ENCODE results near the gene CANT1. TPM values are rescaled to one million over a fixed set of nuclear protein-coding genes. Genes with fewer than 3 reads are reported as not detected.

CANT1 gene
- total and polyA plus RNA-seq, 2 of the 13 experiments (the other 11 are each of a cell fraction or from before 2014, with no cell fraction given), result 34.1 to 42.1 TPM

DNA sequence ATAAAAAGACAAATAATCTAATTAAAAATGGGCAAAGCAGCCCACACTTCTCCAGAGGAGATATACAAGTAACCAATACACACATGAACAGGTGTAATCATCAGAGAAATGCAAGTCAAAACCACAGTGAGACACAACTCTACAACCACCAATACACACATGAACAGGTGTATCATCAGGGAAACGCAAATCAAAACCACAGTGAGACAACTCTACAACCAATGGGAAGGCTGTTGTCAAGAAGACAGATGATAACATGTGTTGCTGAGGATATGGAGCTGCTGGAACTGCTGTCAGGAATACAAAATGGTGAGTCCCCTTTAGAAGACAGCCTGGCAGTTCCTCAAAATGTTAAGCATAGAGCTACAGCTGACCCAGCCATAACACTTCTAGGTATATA is 42.6 kb upstream of the CANT1 start:
- Histone ChIP-seq H3K27me3 (ENCODE audit: control insufficient read depth in 1 of 2, insufficient read depth in 2 of 2, low read length in 2 of 2) (peaks cover 12 to 47% of the 10 kb centered on the region in 2 experiments), H3K79me2 (ENCODE audit: insufficient read depth, low read length) (no peaks in the 10 kb centered on the region), H2AFZ (ENCODE audit: low read length) (no peak overlapping the region), H3K9ac (ENCODE audit: insufficient read depth, low read depth, low read length) (no peak overlapping the region), H3K4me1 (ENCODE audit: insufficient read depth, low read length) (peaks cover 13% of the 10 kb centered on the region), H3K27ac (ENCODE audit: extremely low read length, insufficient read depth, low read length) (no peak overlapping the region), H4K20me1 (ENCODE audit: insufficient read depth, low read length) (no peaks in the 10 kb centered on the region; the same call in 1 of the 2 replicates), H3K4me2 (ENCODE audit: low read depth, low read length) (no peak overlapping the region), H3K9me3 (ENCODE audit: low read length) (peaks cover 16% of the 10 kb centered on the region), H3K36me3 (replicated peaks in 1 of 2; ENCODE audit: control insufficient read depth in 1 of 2, insufficient read depth in 2 of 2, low read length in 2 of 2) (no peaks in the 10 kb centered on the region), H3K4me3 (replicated peaks in 1 of 3; ENCODE audit: insufficient read depth in 1 of 3, low read depth in 2 of 3, low read length in 3 of 3) (no peak overlapping the region)
- no TSS peak for BruUV-seq (replicated peaks)
- ChIA-PET CTCF (ENCODE audit: low intra/inter-chr PET ratio, low total read pairs) (no interaction called here), POLR2A (no interaction called here)
- in situ Hi-C loops (cut with HindIII; ENCODE audit: extremely low pct_ligation_motif_present, low pct_unique_long_range_greater_than_20kb) (no loop called here), intact Hi-C loops (cut with micrococcal nuclease; ENCODE audit: unreplicated experiment) (no loop called here)
- FAIRE-seq (no peak), ATAC-seq (no peak), DNase-seq (ENCODE audit: low spot score) (no peak)
- WGBS (ENCODE audit: low lambda C conversion rate), result 0% methylated on average over 1 of the region's 1 CpG
- TF ChIP-seq, protein P1, sequence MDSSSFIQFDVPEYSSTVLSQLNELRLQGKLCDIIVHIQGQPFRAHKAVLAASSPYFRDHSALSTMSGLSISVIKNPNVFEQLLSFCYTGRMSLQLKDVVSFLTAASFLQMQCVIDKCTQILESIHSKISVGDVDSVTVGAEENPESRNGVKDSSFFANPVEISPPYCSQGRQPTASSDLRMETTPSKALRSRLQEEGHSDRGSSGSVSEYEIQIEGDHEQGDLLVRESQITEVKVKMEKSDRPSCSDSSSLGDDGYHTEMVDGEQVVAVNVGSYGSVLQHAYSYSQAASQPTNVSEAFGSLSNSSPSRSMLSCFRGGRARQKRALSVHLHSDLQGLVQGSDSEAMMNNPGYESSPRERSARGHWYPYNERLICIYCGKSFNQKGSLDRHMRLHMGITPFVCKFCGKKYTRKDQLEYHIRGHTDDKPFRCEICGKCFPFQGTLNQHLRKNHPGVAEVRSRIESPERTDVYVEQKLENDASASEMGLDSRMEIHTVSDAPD (CRISPR knock-in tag; IDR thresholded peaks at IDR 0.05), result no peak
- TF ChIP-seq, protein P2, sequence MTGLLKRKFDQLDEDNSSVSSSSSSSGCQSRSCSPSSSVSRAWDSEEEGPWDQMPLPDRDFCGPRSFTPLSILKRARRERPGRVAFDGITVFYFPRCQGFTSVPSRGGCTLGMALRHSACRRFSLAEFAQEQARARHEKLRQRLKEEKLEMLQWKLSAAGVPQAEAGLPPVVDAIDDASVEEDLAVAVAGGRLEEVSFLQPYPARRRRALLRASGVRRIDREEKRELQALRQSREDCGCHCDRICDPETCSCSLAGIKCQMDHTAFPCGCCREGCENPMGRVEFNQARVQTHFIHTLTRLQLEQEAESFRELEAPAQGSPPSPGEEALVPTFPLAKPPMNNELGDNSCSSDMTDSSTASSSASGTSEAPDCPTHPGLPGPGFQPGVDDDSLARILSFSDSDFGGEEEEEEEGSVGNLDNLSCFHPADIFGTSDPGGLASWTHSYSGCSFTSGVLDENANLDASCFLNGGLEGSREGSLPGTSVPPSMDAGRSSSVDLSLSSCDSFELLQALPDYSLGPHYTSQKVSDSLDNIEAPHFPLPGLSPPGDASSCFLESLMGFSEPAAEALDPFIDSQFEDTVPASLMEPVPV (CRISPR knock-in tag; IDR thresholded peaks at IDR 0.05), result no peak
- TF ChIP-seq, protein P3, sequence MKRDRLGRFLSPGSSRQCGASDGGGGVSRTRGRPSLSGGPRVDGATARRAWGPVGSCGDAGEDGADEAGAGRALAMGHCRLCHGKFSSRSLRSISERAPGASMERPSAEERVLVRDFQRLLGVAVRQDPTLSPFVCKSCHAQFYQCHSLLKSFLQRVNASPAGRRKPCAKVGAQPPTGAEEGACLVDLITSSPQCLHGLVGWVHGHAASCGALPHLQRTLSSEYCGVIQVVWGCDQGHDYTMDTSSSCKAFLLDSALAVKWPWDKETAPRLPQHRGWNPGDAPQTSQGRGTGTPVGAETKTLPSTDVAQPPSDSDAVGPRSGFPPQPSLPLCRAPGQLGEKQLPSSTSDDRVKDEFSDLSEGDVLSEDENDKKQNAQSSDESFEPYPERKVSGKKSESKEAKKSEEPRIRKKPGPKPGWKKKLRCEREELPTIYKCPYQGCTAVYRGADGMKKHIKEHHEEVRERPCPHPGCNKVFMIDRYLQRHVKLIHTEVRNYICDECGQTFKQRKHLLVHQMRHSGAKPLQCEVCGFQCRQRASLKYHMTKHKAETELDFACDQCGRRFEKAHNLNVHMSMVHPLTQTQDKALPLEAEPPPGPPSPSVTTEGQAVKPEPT (CRISPR knock-in tag; IDR thresholded peaks at IDR 0.05; ENCODE audit: low read depth), result no peak
- no peak for TF ChIP-seq ZNF709 (CRISPR knock-in tag; IDR thresholded peaks at IDR 0.05)
- TF ChIP-seq KAT7 (CRISPR knock-in tag; IDR thresholded peaks at IDR 0.05; ENCODE audit: borderline replicate concordance), result no peak
- TF ChIP-seq, protein P4, sequence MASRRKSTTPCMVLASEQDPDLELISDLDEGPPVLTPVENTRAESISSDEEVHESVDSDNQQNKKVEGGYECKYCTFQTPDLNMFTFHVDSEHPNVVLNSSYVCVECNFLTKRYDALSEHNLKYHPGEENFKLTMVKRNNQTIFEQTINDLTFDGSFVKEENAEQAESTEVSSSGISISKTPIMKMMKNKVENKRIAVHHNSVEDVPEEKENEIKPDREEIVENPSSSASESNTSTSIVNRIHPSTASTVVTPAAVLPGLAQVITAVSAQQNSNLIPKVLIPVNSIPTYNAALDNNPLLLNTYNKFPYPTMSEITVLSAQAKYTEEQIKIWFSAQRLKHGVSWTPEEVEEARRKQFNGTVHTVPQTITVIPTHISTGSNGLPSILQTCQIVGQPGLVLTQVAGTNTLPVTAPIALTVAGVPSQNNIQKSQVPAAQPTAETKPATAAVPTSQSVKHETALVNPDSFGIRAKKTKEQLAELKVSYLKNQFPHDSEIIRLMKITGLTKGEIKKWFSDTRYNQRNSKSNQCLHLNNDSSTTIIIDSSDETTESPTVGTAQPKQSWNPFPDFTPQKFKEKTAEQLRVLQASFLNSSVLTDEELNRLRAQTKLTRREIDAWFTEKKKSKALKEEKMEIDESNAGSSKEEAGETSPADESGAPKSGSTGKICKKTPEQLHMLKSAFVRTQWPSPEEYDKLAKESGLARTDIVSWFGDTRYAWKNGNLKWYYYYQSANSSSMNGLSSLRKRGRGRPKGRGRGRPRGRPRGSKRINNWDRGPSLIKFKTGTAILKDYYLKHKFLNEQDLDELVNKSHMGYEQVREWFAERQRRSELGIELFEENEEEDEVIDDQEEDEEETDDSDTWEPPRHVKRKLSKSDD (CRISPR knock-in tag; IDR thresholded peaks at IDR 0.05; ENCODE audit: low read depth), result no peak
- TF ChIP-seq, protein P5, sequence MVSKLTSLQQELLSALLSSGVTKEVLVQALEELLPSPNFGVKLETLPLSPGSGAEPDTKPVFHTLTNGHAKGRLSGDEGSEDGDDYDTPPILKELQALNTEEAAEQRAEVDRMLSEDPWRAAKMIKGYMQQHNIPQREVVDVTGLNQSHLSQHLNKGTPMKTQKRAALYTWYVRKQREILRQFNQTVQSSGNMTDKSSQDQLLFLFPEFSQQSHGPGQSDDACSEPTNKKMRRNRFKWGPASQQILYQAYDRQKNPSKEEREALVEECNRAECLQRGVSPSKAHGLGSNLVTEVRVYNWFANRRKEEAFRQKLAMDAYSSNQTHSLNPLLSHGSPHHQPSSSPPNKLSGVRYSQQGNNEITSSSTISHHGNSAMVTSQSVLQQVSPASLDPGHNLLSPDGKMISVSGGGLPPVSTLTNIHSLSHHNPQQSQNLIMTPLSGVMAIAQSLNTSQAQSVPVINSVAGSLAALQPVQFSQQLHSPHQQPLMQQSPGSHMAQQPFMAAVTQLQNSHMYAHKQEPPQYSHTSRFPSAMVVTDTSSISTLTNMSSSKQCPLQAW (CRISPR knock-in tag; IDR thresholded peaks at IDR 0.05), result no peak
- TF ChIP-seq, protein P6, sequence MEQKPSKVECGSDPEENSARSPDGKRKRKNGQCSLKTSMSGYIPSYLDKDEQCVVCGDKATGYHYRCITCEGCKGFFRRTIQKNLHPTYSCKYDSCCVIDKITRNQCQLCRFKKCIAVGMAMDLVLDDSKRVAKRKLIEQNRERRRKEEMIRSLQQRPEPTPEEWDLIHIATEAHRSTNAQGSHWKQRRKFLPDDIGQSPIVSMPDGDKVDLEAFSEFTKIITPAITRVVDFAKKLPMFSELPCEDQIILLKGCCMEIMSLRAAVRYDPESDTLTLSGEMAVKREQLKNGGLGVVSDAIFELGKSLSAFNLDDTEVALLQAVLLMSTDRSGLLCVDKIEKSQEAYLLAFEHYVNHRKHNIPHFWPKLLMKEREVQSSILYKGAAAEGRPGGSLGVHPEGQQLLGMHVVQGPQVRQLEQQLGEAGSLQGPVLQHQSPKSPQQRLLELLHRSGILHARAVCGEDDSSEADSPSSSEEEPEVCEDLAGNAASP (CRISPR knock-in tag; IDR thresholded peaks at IDR 0.05; ENCODE audit: borderline replicate concordance), result no peak
- TF ChIP-seq, protein P7, sequence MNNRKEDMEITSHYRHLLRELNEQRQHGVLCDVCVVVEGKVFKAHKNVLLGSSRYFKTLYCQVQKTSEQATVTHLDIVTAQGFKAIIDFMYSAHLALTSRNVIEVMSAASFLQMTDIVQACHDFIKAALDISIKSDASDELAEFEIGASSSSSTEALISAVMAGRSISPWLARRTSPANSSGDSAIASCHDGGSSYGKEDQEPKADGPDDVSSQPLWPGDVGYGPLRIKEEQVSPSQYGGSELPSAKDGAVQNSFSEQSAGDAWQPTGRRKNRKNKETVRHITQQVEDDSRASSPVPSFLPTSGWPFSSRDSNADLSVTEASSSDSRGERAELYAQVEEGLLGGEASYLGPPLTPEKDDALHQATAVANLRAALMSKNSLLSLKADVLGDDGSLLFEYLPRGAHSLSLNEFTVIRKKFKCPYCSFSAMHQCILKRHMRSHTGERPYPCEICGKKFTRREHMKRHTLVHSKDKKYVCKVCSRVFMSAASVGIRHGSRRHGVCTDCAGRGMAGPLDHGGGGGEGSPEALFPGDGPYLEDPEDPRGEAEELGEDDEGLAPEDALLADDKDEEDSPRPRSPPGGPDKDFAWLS (CRISPR knock-in tag; IDR thresholded peaks at IDR 0.05; ENCODE audit: borderline replicate concordance), result no peak
- no peak for TF ChIP-seq ZNF589 (CRISPR knock-in tag; conservative IDR thresholded peaks at IDR 0.05)
- no peak for TF ChIP-seq KMT2A (CRISPR knock-in tag; IDR thresholded peaks at IDR 0.05)
